Stimulated activated CD4-positive, alpha-beta T cell treated with anti-CD3 and anti-CD28 coated beads, Interleukin-15, amount 100 ng/mL, for 48 hours (primary cell): ENCODE results near the gene PLCB4.

ENCODE experiments used
- DNase-seq, 2 donors: peaks; one replicate each; pipeline ENCODE4 v3.0.0-alpha.2; 2020; ENCODE audit warnings: low read depth in 2 of 2

Gene PLCB4

DNA sequence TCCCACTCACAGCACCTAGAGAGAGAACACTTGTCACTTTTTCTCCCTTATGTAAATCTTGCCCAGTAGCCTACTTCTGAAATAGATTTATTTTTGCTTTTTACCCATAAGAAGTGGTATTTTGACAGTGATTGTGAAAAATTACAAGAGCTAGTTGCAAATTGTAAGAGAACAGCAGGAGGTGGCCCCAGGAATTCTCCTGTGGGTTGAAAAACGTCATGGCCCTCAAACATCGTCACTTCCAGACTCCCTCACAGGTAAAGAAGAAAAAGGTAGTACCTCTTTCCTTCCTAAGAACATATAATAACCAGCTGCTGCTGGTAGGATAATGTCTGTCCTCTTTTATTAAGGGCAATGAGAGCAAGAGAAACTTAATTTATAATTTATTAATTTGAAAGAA is 376.0 kb downstream of the PLCB4 start:
- no peak for DNase-seq

DNA sequence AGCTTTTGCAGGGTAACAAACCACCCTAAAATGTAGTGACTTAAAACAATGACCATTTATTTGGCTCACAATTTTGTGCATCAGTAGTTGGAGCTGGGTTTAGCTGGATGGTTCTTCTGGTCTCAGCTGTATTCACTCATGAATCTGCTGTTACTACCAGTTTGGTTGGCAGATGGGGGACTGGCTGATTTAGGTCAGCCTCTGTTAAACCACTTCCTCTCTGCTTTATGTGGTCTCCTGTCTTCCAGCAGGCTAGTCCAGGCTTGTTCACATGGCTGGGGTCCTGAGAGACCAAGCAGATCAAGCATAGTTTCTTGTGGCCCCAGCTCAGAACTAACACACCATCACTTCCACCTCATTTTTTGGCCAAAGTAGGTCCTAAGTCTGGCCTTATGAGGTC is 378.3 kb downstream of the PLCB4 start:
- DNase-seq = no peak

DNA sequence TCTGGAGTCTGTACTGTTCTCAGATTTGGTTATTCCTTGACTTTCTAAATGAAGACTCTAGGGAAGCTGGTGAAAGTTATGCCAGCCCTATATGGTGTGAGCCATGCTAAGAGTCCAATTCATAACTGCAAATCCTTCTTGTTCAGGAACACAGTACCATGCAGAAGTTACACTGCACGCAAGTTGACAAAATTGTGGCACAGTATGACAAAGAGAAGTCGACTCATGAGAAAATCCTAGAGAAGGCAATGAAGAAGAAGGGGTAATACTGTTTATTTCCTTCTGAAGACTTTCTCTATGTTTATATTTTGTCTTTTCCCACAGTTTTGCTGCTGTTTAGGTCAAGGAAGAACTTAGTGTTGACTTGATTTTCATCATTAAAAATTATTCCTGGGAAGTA is 384.3 kb downstream of the PLCB4 start:
- no peak for DNase-seq

DNA sequence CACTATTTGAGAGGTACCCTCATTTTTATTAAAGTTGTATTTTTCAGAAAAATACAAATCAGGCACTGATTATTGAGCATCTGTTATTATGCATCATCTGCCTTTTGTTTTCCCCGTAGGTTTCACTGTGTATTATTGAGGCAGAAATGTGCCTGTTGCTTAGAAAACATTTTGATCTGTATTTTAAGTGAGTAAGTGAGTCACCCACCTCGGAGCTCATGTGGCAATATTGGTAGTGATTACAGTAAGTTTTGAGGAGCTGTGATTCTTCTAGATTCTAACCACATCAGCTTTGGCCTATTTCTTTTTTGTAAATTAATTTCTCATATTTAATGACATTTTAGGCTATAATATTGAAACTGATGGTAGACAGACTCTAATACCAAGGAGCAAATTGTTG is 385.9 kb downstream of the PLCB4 start:
- DNase-seq = no peak

DNA sequence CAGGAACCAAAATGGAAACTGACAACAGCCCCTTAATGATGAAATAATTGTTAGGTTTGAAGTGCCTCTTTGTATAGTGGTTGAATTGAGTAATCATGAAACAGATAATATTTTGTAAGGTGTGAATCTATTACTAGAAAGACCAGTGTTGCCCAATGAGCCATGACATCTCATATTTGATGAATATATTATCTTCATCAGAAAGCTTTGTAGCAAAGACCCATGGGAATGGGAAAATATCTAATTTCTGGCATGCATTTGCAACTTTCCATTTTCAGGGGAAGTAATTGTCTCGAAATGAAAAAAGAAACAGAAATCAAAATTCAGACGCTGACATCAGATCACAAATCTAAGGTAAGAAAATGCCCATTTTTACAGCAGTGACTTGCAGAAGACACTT is 388.2 kb downstream of the PLCB4 start:
- no peak for DNase-seq

DNA sequence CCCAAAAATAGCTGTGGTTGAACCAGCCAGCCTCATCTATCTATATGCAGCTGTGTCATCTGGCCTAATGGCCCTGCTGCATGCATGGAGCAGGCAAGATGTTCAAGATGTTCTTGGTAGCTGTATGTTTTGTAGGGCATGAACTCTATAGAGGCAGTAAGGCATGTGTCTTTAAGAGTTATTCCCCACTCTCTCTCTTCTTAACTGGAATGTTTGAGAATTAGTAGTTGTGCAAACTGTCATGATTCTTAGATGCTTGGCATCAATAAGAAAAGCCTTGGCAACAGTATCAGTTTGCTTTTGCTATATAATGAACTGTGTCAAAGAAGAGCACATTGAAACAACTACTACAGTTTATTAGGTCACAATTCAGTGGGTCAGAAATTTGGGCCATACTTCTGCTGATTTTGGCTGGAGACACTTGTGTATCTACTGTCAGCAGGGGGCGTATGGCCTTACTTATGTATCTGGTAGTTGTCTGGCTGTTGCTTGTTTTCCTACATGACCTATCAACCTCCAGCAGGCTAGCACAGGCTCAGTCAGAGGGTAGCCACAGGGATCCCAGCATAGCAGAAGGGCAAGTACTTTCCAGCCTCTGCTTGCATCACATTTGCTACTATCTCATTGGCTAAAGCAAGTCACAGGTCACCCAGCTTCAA is 389.4 kb downstream of the PLCB4 start:
- no peak for DNase-seq

DNA sequence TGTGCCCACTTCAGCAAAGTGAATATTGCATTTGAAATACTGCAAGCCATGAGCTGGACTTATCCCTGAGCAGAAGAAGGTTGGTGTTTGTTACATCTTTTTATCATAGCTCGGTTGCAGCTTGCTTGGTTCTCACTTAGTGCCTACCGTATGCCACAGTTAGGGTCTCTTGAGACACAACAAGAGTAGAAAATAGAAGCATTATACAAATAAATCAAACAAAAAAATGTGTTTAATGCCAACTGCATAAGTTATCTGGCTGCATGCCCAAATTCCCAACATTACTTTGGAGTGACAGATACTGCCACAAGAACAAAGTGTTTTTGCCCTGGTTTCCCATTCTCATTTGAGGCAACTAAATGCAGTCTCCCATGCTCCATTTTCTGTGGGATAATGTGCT is 391.6 kb downstream of the PLCB4 start:
- DNase-seq = no peak

DNA sequence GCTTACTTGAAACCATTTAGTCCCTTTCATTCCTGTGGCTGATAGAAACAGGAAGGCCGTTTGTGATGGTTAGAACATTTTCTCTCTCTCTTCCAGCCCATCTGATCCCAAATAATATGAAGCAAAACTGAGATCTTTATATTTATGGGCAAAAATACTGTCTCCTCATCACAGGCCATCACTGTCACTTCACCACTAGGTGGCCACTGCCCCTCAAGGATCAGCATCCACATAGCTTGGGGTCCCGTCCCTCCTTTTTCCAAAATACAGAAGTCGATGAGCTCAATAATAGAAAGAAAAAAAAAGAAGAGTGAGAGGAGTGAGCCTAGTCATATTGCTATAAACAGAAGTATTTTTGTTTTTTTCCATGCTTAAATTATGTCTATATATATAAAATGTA is 399.1 kb downstream of the PLCB4 start:
- DNase-seq = no peak

DNA sequence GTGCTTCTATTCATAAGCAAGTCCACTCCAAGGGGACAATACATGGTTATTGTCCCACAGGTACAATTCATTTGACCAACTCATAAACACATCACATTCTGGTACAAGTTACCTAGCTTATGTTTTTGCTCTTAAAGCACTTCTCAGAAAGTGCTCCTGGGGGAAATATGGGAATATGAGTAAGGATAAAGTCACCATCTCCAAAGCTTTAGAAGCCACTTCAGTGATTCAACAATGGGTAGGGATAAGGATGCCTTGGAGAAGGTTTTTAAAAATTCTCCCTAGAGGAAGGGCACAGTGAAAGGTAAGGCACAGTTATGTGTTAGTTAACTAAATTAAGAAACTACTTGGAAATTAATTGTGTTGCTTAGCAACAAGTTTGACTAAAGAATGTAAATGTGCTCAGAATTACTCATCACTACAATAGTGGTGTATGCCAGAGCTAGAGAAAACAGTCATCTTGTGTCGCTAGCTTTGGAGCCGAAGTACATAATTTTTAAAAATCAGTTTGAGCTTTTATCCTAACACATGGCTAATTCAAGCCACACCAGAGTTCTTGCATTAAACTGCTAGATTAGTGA is 406.0 kb downstream of the PLCB4 start:
- DNase-seq = no peak

DNA sequence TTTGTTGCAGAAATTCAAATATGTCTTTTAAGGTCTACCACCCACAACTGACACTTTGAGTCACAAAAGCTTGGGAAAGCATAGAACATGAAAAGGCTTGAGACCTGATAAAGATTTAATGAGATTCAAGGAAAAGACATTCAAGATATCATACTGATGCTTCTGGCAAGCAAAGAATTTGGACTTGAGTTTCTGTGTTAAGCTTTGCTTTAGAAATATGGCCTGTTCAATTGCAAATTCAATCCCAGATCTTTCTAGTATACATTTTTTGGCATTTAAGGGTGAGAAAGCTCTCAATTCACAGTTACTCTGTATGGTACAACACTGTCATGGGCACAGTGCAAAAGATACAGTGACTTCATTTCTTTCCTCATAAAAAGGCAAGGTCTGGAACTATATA is 406.6 kb downstream of the PLCB4 start:
- DNase-seq = no peak

DNA sequence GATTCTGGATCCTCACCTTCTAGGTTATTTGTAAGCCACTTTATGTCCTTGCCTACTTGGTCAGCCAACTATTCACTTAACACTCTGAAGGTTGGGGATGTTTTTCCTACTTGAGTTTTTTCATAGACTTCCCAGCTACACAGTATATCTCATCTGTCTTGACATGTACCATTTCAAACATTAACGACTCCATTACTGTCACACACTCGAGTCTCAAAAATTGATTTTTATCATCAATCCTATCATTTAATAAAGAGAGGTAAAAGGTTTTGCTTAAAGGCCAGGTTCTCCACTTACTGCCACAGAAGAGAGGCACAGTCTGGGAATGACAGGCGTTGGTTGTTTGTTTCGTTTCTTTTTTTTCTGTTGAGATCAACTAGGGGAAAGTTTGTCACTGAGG is 407.3 kb downstream of the PLCB4 start:
- DNase-seq = no peak

DNA sequence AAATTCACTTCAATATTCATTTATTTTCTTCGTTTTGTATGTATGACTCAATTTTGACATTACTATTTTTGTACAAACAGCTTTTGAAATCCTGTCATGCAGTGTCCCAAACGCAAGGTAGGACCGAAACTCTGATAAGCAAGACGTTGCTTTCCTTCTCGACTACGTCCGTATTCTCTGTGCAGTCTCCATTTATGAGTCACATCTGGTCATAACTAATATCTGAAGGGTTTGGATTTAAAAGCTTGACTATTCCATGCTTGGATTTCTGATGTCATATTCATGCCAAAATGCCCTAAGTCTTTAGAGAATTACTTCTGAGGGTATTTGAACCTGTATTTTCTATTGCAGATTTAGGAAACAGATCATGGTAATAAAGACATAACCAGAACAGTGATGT is 407.8 kb downstream of the PLCB4 start:
- DNase-seq = no peak

DNA sequence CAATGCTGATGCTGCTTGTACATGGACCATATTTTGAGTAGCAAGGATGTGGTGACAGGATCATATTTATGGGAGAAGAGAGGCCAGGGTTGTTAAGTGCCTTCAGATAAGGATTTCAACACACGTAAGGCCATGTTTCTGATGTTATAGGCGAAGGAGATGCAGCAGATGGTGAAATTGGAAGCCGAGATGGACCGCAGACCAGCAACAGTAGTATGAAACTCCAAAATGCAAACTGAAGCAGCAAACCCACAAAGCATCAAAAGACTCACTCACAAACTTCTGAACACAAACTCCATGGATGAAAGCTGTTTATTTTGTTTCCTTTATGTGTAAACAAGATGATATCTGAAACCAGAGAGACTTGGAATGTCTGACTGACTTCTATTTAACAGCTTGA is 409.9 kb downstream of the PLCB4 start:
- no peak for DNase-seq

DNA sequence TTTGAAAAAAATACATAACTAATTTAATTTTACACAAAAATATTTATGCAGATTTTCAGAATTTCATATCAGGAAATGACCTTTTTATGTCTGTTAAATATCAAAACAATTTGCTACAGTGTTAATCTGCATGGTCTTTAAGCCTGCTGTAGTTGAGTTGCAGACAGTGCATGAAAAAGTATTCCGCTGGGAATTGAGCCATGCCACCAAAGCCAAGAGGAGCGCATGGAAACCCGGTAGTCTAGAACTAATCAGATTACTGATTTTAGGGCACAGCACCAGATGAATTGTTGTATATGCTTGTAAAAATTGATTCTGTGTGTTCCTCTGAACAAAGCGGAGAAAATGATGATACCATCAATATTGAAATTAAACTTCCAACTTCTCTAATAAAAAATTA is 411.2 kb downstream of the PLCB4 start:
- DNase-seq = no peak

DNA sequence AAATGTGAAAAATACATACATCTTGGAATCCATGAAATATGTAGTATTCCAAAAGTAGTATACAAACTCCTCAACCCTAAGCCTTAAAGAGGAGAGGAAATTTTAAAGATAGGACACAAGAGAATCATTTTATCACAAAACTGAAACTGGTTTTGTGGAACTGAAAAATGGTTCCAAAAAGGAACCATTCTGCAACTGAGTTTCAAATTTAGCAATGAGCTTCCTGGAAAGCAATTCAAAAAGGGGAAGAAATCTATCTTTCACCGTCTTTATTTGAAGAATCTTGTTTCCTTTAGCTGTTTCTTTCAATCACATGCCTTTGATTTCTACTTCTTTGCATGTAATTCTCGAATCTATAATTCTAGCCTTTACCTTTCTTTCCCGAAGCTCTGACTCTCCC is 413.3 kb downstream of the PLCB4 start:
- DNase-seq = no peak

DNA sequence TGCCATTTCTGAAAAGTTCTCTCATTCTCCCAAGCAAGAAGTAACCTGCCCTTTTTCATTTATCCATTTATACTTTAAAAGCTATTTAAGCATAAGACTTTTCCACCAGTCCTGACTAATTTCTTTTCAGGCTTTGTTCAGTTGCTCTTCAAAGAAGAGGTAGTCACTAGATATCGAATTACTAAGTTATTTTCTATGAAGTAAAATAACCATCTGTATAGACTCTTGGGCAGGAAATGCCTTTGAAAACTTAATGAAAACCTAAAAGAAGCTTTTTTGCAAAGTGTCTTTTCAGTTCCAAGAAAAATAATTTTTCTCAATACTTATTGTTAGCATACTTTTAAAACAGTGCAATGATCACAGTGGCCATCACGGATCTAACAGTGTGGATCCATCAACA is 414.2 kb downstream of the PLCB4 start:
- DNase-seq = no peak

DNA sequence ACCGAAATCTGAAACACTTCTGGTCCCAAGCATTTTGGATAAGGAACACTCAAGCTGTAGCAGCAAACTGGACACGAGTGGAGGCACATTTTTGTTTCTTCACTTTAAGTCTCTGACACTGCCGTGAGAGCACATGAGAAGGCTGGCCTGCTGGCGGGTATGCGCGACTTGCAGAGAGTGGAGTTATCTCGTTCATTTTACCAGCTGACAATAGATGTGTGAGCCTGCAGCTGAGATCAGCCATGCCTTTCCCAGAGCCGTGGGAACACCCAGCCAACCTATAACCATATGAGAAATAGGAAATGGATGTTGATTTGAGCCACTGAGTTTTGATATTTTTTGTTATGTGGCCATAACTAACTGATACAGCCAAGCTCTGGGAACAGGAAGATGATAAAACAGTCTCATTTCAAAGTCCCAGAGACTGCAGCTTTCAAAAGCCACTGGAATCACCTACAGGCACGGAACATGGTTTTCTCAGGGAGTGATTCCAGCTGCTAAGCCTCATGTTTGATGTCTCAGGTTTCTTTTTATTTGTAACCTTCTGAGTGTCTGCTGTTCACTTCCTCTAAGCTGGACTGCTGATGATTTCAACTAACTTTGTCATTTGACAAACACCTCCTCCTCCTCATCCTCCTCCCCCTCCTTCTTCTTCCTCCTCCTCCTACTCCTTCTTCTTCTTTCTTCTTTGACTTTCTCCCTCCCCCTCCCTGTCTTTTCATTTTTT is 416.9 kb downstream of the PLCB4 start:
- DNase-seq = no peak

DNA sequence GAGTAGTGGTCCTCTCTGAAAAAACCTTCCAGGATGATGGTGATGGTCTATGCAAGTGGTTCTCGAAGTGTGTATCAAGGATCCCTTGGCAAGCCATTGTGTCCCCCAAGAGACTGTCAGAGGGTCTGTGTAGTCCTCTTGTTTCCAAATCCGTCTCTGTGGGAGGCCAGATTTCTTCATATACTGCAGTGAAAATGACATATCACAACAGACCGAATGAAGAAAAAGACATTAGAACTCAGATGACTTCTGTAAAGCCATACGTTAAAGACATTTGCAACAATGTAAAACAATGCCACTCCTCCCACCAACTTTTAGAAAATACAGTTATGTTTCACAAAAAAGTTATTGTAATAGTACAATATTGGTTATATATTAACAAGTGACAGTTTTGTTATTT is 418.3 kb downstream of the PLCB4 start:
- DNase-seq = no peak

DNA sequence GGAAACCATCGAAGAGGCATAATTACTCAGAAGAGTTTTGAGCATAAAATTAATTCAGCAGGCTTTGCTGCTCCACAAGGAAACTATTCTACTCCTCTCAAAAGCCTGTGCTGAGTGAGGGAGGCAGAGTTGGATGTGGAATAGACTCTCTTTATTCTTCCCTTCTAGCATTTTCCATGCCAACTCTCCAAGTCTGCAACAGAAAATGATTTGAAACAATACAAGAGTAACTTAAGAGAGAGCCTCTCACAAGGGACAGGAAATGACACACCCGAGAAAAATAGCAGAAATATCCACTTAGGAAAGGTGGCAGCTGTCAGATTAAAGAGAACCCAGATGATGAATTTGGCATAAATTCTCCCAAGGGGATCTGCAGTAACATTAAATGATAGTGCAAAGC is 419.2 kb downstream of the PLCB4 start:
- no peak for DNase-seq

DNA sequence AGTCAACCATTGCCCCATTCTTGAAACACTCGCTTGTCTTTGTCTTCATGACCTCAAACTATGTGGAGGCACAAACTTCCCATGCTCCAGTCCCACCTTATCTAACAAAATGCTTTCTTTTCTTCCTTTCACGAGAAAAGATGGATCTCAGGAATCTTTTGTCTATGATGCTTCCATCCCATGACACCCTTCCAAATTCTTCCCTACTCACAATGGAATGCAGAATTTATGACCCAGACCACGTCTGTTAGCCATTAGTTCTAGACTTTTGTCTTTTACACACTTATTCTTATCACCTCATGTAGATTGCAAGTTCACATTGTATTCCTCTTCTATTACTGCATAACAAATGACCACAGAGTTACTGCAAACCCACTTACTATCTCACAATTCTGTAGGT is 421.3 kb downstream of the PLCB4 start:
- no peak for DNase-seq

DNA sequence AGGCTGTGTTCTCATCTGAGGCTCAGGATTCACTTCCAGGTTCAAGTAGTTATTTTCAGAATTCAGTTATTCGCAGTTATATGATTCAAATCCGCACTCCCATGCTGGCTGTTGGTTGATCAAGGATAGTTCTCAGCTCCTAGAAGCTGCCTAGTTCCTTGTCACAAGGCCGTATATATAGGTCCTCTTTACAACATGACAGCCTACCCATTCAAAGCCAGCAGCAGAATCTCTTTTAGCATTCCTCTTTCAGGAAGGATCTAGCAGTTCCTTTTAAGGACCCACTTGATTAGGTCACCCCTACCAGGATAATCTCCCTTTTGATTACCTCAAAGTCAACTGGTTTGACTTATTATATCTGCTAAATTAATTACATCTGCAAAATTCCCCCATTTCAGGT is 421.7 kb downstream of the PLCB4 start:
- no peak for DNase-seq

DNA sequence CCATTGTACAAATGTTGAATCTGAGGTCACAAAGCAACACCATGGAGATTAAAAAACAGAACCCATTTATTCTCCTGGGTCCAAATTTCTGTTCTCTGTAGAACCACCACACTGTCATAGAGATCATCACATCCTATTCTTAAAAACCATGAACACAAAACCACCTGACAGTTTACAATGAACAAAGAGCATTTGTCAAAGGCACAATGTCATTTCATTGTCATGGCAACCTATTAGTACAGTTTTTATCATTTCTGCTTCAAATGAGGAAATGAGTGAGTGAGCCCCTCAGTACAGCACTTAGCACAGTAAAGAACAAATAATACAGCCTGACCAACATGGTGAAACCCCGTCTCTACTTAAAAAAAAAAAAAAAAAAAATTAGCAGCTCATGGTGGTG is 422.4 kb downstream of the PLCB4 start:
- DNase-seq = no peak

DNA sequence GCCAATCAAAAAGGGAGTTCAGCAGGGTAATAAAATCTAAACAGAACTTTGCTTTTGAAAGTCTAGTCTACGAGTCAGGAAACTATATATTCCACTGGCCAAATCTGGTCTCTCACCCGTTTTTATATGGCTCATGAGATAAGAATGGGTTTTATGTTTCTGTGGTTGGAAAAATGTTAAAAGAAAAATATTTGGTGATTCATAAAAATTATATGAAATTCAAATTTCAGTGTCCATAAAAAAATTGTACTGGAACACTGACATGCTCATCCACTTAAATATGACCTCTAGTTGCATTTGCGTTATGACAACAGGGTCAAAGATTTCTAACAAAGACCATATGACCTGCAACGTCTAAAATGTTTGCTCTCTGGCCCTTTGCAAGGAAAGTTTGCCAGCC is 423.2 kb downstream of the PLCB4 start:
- DNase-seq = no peak

DNA sequence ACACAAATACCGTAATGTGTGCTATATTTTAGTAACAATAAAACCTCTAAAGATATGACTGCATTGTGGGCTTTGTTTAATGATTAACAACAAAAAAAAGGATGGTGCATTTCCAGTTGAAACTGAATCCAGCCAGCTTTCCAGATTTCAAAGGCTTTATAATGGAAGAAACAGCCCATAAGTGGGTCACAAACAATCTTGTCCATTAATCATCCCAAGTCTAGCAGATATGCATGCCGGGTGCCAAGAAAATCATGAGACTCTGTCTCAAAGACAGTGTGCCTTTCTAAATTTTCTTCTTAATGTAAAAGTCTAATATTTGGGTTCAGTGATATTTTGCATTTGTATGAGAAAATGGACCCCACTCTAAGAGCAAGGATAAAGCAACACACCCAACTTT is 424.9 kb downstream of the PLCB4 start:
- DNase-seq = no peak
